GM10847 (cell line): Measurements from ENCODE around the gene BORCS6.

ENCODE experiments used
- POLR2A ChIP-seq: IDR thresholded peaks from 2 replicates; pipeline ENCODE4 v1.6.1; 2011; ENCODE audit not compliant: insufficient read length; ENCODE audit errors: extremely low read depth

Gene BORCS6

GRCh38 chr17:8189711-8190477, at the start of gene BORCS6:
Gene BORCS6 (minus strand): TSS chr17:8190180. CDS start chr17:8190140, 40 bp downstream.
- TF ChIP-seq POLR2A = peak; percentile 78

GRCh38 chr17:8237886-8238285, 47.9 kb upstream of the BORCS6 start:
- TF ChIP-seq POLR2A = no peak

DNA sequence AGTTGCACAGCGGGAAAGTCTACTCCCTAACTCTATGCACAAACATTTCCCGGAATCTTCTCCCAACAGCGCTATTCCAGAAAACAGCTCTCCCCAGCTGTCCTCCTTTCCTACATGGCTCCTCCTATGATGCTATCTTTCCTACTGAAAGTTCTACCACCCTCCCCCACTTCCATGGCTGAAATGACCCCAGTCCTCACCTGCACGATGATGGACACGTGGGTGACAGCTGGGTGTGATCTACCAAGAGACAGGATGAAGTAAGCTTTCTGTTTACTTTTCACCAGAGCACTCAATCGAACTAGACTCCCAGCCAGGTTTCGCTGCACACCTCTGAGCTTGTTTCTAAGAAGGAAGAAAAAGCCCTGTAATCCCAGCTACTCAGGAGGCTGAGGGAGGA, 47.2 kb upstream of the BORCS6 start:
- no peak for TF ChIP-seq POLR2A

DNA sequence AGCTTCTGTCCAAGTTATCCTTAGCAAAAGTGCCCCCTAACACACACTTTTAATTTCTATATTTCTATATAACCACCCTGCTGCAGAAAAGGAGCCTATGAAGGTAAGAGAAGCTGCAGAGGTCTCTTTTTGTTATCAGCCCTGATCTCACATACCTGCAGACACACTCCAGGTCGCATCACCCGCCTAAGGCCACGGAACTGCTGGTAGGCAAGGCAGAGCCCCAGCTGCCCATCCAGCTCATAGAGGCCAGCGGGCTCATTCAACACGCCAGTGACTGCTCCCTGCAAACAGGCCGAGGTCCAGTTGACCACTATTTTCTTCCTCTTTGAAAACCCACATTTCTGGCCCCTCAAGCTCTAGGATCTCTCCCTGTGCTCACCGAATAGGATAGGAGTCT, 45.7 kb upstream of the BORCS6 start:
- no peak for TF ChIP-seq POLR2A

GRCh38 chr17:8234361-8235270, 44.6 kb upstream of the BORCS6 start:
- TF ChIP-seq POLR2A = no peak

DNA sequence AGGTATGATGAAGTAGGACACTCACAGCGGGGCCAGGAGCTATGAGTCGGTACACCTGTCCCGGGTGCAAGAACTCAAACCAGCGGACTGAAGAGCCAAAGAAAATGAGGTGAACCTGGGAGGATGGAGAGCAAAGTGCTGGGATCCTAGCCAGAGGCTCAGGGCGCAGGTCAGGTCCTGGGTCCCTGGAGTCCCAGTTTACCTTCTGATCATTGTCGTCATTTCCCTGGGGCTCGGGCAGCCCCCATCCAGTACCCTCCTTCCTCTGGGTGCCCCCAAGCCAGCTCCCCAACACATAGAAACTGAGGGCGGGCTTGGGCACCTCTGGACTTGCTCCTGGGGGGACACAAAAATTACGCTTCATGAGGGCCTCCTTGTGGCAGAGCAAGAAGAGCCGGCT, 41.7 kb upstream of the BORCS6 start:
- no peak for TF ChIP-seq POLR2A

- no peak for TF ChIP-seq POLR2A
Observed at GRCh38 chr17:8227238-8227581, 37.2 kb upstream of the BORCS6 start.

DNA sequence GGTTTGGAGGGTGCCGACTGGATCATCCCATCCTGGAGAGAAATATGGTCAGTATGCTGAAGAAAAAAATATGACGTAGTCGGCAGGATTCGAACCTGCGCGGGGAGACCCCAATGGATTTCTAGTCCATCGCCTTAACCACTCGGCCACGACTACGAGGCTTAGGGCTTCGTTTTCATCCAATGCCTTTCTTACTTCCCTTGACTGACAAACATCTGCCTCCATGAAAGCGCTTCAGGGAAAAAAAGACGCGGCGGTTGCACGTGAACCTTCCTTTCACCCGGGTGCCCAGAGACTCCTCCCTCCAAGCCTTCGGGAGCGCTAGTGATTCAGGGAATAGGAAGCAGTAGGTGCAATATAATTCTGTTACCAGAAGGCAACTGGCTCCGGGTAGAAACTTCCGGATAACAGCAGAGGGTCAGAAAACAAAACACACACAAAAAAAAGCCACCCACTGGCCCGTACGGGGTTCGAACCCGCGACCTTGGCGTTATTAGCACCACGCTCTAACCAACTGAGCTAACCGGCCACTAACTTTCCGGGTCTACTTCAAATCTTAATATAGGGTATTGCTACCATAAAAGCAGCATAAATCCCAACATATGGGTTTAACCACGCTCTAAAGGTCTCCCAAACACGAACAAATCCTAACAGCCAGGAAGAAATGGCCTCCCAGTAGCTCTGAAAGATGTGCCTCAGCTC, 36.7 kb upstream of the BORCS6 start:
- peak; percentile 16 for TF ChIP-seq POLR2A

DNA sequence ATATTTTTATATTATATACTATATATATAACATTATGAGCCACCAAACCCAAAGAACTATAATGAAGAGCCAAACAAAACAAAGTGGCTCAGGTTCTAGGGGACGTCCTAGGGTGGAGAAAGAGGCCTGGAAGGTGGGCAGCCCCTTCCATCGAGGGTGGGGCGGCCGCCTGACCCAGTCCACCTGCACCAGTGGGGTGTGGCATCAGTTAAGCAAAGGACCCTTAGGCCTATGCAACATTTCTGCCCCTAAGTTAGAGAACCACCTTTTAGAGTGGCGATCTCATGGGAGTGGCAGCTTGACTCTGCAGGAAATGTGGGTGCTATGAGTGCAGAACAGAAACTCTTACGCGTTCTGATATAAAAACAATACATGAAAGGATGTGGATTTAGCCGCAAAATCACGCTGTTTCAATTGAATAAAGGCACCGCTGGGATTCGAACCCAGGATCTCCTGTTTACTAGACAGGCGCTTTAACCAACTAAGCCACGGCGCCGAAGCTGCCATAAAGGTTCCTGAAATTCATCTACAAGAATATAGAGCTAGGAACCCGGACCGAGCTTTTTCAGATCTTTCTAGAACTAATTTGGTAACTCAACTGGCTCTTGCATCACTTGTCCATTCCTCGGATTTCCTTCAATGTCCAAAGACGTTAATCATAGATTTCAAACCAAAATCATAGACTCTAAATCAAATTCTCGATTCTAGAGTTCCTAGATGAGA, 36.0 kb upstream of the BORCS6 start:
- no peak for TF ChIP-seq POLR2A

DNA sequence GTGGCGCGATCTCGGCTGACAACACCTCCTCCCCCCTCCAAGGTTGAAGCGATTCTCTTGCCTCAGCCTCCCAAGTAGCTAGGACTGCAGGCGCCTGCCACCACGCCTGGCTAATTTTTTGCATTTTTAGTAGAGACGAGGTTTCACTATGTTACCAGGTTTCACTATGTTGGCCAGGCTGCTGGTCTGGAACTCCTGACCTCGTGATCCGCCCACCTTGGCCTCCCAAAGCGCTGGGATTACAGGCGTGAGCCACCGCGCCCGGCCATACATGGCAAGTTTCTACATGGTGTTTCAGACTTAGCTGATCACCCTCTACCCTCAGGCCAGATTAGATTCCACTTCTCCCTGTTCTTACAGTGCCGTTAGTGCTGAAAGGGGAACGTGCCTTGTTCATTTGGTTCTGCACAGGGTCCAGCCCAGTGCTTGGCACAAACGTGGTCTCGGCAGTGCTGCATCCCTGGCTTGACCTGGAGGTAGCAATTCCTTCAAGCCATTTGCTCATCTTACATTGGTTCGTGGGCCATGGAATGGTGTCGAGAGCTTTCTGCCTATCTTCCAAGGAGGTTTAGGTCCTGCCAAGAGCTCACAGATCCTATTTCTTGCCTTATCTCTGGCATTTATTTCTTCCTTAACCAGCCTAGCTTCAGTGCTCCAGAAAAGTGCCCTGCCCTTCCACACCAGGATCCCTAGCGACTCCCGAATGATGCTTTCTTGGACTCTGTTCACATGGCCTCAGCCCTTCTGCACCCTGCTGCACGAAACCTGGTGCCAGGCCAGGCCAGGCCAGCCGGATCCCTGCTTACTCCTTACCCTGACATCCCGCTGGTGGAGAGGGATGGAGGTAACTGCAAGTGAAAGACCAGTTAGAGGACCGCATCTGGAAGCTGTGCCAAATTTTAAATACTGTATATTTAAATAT, 35.2 kb upstream of the BORCS6 start:
- TF ChIP-seq POLR2A = no peak

DNA sequence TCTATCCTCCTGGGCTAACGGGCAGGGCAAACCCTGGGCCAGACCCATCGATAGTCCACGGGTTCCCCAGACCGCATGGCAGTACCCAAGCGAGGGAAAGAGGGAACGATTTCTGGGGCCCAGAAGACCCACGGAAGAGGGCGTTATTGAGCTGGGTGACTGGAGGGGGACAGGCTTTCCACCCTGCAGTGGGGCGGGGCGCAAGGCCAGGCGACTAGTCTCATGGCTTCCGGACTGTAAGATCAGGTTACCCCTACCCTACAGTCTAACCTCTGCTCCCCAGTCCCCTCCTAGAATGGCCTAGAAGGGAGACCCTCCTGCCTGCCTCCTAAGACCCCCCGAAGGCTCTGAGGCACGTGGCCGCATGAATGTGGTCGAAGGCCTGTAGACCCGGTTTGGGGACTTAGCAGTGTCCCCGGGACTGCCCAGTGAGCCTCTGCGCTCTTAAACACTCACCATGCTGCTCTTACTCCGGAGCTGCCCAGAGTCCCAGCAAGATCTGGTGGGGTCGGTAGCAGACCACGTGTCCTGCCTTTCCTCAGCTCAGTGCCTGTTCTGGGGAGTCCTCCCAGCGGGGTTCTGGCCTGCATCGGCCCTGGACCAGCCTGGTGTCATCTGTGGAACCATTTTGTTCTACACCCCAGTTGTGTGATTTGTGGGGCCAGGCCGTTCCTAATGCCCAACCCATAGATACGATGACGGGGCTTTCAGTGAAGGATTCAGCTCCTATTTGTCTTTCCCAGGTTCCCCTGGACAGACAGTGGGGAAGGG, 33.6 kb upstream of the BORCS6 start:
- no peak for TF ChIP-seq POLR2A

GRCh38 chr17:8222630-8223355, 32.8 kb upstream of the BORCS6 start:
- TF ChIP-seq POLR2A = peak; percentile 54

GRCh38 chr17:8222380-8222629, 32.3 kb upstream of the BORCS6 start:
- TF ChIP-seq POLR2A = no peak
